HG03378 (cell line): ENCODE data around the gene DAPL1.

Experiments
- ATAC-seq: cut with Tn5 transposase; IDR thresholded peaks from one replicate; pipeline ENCODE4 v1.9.1; 2021; ENCODE audit warnings: mild to moderate bottlenecking, moderate library complexity; ENCODE audit not compliant: unreplicated experiment

Gene DAPL1

DNA sequence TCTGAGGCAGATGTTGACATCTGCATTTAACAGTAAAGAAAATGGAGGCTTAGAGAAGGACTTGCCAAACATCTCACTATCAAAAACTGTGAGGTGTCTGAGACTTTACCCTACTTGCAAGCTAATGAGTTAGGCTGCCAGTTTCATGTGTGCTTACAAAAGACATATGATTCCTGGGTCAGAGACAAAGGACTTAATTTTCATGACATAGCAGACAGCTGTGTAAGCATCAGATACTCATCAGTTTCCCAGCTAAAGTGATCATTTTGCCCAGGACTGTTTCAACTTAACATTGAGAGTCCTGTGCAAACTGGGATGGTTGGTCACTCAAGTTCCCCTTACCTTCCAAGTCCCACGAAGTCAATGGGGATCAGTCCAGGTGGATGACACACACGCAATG is 18.9 kb upstream of the DAPL1 start:
- ATAC-seq = no peak

DNA sequence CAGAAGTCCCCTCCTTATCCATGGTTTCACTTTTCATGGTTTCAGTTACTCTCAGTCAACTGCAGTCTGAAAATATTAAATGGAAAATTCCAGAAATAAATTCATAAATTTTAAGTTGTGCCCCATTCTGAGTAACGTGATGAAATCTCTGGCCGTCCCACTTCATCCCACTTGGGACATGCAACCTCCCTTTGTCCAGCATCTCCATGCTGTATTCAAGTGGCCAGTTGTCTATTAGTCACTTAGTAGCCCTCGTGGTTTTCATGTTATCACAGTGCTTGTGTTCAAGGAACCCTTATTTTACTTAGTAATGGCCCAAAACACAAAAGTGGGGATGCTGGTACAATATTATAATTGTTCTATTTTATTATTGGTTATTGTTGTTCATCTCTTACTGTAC is 18.0 kb upstream of the DAPL1 start:
- no peak for ATAC-seq

DNA sequence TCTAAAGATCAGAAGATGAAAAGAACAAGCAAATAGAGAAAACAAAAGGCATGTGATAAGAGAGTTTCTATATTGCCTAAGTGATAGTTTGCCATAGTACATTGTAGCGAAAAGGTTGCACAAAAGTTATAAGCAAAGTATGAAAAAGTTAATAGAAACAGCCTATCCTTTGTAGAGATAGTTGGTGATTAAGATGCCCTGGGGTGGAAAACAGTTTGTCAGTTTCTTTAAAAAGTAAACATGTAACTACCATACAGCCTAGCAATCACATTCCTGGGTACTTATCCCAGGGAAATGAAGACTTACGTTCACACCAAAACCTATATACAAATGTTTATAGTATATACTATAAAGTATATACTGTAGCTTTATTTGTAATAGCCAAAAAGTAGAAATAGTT is 16.9 kb upstream of the DAPL1 start:
- ATAC-seq = no peak

- ATAC-seq = no peak
These were observed 15.5 kb upstream of the DAPL1 start for GRCh38 chr2:158779621-158780020.

DNA sequence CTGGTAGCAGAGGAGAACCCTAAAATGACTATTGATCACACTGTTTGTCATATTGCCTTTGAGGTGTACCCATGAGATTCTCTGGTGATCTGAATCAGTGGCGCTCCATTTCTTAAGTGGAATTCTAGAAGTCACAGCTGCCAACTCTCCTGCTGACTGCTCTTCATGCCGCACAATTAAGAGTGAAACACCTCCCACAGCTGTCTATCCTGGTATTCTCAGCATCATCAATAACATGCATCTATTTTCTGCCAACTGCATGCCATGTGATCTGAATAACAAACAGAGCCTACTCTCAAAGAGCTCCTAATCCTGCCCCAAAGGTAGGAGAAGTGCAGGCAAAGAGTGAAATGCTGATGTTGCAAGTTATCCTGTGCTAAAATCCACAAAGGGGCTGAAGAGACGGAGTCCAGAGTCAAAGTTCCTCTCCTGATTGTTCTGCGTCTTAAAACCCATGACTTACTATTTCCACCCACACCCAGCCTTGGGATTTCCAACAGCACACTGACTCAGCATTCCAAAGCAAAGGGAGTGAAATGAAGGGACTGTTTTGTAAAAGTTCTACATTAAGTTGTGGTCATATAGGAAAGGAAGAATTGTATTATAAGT is 13.7 kb upstream of the DAPL1 start:
- ATAC-seq = no peak

DNA sequence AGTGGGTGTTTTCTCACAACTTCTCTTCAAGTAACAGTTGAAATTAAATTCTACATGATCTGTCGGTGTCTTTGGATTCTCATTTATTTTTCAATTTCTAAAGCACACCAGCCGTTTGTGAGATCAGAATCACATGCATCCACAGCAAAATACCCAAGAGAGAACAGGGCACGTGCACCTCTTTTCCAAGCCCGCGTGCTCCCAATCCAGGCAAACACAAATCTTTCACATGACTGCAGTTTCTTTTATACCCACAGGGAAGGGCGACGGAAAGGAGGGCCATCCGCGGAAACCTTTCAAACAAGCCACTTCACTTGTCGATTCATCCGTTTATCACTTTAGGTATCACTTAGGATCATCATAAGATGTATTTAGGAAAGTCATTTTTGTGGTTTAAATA is 13.0 kb upstream of the DAPL1 start:
- no peak for ATAC-seq

GRCh38 chr2:158782616-158783015 is 12.5 kb upstream of the DAPL1 start:
- ATAC-seq = no peak

GRCh38 chr2:158783923-158784322 is 11.2 kb upstream of the DAPL1 start:
- ATAC-seq = no peak

GRCh38 chr2:158786897-158787296 is 8.2 kb upstream of the DAPL1 start:
- no peak for ATAC-seq

- no peak for ATAC-seq
These were observed 6.2 kb upstream of the DAPL1 start for GRCh38 chr2:158788951-158789350.

DNA sequence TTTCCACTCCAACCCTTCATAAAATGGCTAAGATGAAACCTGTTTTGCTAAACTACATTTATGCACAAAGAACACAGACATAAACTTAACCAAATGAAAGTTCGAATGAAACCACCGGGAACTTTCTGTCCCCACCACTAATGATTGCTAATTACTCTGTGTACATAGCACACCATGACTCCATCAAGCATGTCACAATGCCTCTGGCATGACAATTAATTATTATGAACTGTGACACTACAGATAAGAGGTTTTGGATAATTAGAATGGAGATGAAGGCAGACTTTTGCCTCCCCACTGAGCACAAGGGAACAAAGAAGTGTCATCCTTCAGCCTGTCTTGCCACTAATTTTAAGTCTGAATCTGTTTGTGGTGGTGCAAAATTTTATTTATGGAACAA is 1.5 kb downstream of the DAPL1 start:
- ATAC-seq = no peak

DNA sequence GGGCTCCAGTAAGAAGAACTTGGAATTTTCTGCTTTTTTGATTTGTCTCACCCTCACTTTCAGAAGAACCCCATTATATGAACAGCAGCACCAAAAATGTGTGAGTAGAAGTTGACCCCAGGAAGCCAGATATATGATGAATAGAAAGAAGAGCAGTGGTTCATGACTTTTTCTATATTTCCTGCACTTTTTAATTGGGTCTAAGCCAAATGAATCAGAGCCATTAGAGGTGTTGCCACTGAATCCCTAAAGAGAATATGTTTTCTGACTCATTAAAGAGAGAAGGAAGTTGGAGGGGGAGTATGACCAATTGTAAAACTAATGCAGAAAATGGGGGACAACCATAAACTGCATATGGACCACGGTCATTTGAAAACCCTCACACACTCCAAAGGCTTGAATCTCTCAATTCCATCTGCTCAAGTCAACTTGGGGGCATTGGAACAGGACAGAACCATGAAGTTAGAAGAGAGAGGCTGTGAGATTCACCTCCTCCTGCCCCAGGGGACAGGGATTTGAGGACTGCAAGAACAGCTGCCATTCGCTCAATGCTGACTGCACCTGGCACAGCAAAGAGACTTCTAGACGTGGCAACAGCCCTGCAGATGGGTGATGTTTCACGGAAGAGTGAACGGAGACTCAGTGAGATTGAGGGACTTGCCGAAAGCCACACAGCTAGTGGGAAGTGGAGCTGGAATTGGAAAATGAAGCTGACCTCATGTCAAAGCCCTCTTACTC is 3.0 kb downstream of the DAPL1 start:
- no peak for ATAC-seq

GRCh38 chr2:158799181-158799580 is 4.1 kb downstream of the DAPL1 start:
- no peak for ATAC-seq

- ATAC-seq = no peak
These were observed 8.4 kb downstream of the DAPL1 start for GRCh38 chr2:158803506-158803905.

GRCh38 chr2:158805255-158805654 is 10.1 kb downstream of the DAPL1 start:
- no peak for ATAC-seq

DNA sequence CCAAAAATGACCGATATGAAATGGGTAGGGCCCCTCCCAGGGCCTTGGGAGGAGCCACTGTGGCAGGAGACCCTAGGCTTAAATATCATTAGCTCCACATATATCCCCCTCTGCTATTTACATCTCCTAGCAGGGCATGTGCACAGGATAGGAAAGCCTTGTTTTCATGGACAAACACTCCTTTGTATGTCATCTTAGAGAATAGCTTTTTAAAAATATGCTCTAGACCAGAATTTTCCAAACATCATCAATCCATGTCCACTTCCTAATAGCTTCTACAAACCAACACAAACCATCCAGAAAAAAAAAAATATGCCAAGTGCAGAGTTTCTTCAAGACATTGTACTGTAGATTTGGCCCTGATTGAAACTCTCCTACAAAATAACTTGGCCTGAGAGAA is 10.8 kb downstream of the DAPL1 start:
- no peak for ATAC-seq

- no peak for ATAC-seq
These were observed 11.8 kb downstream of the DAPL1 start for GRCh38 chr2:158806941-158807340.

DNA sequence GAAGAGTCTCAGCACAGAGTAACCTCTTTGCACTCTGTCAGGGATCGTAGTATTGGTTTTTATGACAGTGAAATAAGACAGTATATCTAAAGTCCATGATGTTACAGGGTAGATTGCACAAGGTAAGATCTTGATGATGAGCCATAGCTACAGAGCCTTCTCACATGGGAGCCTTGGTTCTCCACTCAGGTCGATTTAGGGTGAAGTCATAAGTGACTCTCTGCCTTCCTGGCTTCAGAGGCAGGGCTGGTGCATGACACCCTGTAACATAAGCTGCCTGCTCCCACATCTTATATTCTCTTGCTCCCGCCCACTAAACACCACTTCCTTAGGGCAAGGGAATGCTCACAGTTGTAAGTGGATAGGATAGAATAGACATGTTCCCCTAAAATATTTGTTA is 13.3 kb downstream of the DAPL1 start:
- ATAC-seq = no peak

DNA sequence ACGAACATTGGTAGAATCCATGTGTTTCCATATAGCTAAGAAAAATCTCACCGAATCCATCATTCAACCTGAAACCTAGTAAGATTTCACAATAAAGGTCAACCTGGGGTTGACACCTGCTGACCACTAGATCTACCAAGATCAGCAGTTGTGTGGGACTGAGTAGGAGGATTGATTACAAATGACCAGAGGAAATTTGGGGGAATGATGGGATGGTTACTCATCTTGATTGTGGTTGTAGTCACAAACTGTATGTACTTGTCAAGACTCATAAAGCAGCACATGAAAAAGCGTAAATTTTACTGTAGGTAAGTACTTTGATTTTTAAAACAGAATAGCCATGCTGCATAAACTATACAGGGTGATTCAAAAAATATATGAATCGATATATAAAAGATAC is 14.7 kb downstream of the DAPL1 start:
- no peak for ATAC-seq

DNA sequence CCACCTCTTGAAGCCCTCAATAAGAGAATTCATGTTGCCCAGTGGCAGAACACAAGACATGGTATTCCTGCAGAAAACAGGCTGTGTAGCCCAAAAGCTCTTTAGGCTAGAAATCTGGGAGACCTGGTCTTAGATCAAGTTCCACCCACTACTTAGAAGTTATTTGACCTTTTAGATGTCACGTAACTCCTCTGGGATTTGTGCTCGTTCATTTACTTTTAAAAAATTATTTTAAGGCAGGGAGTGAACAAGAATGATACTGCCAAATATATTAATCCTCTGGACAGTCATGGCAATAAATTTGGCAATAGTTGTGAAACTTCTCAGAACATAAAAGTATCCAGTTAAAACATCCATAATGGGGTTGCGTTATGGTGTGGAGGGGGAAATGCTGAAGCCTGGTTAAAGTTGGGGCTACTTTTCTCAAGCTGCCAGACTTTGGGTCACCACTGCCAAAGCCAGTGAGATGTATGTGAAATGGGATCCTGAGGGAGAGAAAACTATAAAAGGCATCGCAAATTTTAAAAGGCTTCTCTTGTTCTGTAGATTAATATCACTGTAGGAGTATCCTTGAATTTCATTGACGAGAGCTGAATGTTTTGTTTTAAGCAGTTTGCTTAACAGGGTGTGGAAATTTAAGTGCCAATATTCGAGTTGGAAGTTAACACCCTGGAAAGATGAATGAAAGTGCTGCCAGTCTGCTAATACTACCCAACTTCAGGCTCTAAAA is 15.8 kb downstream of the DAPL1 start:
- ATAC-seq = no peak

- ATAC-seq = no peak
These were observed 20.0 kb downstream of the DAPL1 start for GRCh38 chr2:158815166-158815565.

- no peak for ATAC-seq
These were observed 20.5 kb downstream of the DAPL1 start for GRCh38 chr2:158815658-158816057.
